ENCODE measurements around the gene STAB1.

STAB1 gene

GRCh38 chr3:52461874-52462273 is 33.3 kb upstream of the STAB1 start:
- DNase-seq = no peak

GRCh38 chr3:52463416-52463815 is 31.7 kb upstream of the STAB1 start:
- DNase-seq = no peak

- peak; percentile 28 for DNase-seq
Measured at GRCh38 chr3:52468336-52468735, 26.8 kb upstream of the STAB1 start.

DNA sequence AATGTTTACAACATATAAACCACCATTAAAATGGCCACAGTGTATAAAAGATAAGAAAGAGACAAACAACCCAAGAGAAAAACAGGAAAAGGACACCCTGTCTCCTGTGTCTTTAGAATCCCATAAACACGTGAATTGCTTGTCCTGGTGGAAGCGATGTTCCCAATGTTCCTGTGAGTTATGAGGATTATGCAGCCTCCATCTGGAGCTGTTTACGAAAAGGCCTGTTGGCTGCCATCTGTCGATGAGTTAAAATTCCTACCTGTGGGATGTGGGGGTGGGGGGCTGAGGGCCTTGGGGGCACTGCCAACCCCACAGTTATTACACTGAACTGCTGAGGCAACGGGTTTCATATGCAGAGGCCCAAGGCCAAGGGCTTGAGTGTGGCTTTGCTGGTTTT is 26.1 kb upstream of the STAB1 start:
- peak; percentile 76 for DNase-seq

DNA sequence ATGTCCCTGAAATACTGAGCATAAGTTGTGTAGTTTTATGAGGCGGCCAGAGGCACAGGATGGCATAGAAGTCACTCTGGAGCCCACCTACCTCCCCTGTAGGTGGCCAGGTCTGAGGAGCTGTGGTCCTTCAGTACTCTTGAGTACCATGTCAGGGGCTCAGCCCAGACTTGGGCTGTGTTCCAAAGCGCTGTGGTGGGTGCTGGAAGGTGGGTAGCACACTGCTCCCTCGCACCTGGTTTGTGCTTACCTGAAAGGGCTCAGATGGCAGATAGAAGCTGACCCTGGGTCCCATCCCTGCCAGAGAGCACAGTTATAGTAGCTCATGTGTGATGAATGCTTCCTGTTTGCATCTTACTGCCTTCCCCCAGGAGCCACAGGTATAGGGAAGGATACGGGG is 24.2 kb upstream of the STAB1 start:
- no peak for DNase-seq

DNA sequence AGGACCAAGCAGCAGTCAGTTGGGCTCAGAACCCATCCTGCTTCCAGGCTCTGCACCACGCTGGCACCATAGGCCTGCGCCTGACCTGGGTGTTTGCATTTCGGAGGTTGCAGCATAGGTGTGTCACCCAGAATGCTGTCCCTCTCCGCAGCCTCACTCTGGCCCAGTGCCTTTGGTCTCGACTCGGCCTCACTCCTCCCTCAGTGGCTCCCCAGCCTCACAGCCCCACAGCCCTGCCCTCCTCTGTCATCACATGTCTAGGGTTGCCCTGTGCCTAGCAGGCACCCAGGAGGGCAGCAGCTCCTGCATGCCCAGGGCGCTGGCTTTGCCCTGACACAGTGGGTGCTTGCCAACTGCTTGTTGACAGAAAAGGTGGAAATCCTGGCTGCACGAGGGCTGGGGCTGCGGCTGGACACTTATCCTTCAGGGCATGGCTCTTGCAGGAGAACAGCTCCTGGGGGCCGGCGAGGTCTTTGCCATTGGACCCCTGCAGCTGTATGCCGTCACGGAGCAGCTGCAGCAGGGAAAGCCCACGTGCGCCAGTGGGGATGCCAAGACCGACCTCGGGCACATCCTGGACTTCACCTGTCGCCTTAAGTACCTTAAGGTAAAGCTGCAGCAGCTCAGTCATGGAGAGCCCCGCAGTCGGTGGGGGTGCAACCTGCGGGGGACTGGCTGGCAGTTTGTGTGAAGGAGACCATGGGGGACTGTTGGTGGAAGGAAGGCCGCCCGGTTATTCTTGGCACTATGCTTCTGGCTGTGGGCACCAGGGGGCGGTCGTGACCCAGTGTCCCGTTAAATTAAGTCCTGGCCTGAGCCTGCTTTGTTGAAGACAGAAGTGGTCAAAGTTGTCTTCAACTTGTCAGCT is 23.5 kb upstream of the STAB1 start:
- DNase-seq = no peak

DNA sequence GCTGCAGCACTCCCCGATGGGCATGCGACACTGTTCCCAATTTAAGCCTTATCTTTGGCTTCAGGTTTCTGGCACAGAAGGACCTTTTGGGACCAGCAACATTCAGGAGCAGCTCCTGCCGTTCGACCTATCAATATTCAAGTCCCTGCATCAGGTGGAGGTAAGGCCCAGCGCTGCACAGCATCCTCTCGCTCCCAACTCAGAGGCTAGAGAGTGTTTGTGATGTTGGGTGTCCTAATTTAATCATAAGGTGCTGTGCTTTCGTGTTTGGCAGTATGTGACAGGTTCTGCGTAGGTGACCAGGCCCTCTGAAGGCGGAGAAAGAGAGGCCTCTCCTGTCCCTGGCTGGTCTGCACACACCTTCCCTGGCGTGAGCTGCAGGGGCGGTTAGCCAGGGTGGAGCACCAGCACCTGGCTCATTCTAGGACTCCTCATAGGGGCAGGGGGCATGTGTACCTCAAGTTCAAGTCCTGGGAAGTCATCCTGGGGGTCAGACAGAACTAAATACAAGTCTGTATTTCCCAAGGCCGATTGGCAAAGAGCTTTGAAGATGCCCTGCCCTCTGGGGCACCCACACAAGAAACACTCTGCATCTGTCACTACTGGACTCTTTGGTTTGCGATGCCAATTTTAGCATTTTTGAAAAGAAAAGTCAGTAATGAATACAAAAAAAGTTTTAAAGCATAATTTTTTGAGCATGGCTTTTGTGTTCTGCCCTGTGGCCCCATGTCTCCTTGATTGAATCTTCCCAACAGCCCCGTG is 22.7 kb upstream of the STAB1 start:
- DNase-seq = no peak

GRCh38 chr3:52473026-52473425 is 22.1 kb upstream of the STAB1 start:
- no peak for DNase-seq

DNA sequence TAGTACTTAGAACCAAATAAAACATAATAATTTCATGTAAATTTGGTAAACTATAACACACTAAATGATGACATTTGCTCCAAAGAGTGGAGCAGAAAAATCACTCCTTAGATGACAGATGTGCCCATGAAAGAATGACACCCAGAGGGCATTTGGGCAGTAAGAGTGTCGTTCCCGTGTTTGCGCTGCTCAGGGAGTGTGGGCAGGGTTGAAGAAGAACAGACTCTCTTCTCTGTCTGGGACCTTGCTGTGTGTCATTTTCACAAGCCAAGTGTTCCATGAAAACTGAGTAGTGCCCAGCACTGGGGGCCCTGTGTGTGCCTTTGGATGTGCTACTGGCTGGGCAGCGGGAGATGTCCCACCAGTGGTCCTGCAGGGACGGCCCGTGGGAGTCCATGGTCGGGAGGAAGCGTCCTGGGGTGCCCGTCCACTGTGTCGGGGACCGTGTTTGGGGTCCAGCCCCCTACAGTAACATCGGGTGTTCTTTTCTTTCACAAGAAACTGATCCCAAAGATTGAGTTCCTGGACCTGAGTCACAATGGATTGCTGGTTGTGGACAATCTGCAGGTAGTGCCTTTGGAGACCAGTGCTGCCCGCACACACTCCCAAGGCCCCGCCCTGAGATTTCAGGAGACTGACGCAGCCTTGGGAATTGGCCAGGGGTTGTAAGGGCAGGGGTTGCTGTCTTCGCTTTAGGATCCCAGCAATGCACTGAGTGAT is 17.9 kb upstream of the STAB1 start:
- DNase-seq = no peak

- no peak for DNase-seq
Measured at GRCh38 chr3:52477796-52478095, 17.4 kb upstream of the STAB1 start.

DNA sequence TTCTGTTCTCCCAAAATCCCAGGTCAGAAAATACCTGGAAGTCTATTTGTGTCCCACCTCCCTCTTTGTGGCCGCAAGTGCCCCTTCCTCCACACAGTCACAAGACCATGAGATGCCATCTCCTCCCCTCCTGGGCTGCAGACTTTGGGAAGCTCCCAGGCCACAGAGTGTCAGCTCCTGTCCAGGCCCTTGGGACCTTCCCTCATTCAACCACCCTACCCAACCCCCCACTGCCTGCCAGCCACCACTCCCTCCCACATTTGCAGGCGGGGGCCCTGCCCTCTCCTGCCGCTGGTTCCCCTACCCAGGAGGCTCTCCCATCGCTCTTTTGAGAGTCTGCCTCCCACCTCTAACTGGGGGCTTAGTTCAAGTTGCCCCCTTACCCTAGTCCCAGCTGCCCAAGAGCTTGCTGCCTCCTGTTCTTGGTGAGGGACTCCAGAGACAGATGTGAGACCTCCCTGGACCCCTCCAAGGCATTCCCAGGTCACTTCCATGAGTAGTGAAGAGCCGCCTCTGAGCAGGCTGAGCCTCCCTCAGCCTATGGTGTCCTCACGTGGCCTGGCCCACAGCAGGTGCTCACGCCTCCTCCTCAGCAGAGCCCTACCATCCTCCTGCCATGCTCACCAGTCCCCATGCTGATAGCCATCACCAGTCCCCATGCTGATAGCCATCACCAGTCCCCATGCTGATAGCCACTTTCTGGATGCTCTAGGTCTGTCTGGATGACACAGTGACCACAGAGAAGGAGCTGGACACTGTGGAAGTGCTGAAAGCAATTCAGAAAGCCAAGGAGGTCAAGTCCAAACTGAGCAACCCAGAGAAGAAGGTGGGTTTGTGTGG is 15.9 kb upstream of the STAB1 start:
- no peak for DNase-seq

GRCh38 chr3:52479877-52480575 is 15.1 kb upstream of the STAB1 start:
- DNase-seq = no peak

DNA sequence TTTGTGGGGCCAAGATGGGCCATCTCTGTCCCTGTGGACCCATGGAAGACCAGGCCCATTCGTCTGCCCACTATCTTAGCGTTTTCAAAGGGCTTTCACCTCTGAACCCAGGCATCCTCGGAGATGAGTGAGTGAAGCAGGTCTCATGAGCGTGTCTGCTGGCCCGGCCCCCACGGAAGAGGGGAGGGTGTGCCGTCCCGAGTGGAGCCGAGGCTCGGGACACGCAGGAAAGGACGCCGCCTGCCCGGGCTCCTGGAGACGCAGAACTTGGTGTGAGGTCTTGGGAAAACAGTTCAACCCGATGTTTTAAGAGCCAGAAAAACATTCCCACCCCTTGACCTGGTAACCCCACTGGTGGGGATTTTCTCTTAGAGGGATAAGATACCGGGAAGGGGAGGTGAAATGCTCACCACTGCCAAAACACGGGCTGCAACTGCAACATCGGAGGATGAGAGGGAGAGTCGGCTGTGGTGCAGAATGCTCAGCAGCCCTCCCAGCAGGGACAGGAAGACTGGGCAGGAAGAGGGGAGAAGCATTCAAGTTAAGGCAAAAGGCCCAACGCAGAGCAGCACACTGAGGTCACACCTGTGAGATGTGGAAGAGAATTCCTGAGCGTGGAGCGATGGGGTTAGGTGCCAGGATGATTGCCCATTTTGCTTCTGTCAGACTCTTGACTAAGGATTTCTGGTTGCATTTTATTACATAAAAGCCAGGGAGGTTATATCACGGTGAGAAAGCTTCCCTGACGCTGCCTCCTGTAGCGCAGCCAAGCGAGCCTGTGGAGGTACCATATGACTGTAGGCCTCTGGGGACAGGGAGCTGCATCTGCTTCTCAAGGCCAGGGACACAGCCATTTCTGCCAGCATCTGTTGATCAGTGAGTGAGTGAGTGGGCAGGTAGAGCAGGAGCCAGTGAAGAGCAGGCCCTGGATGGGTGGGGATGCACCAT is 14.1 kb upstream of the STAB1 start:
- peak; percentile 71 for DNase-seq

DNA sequence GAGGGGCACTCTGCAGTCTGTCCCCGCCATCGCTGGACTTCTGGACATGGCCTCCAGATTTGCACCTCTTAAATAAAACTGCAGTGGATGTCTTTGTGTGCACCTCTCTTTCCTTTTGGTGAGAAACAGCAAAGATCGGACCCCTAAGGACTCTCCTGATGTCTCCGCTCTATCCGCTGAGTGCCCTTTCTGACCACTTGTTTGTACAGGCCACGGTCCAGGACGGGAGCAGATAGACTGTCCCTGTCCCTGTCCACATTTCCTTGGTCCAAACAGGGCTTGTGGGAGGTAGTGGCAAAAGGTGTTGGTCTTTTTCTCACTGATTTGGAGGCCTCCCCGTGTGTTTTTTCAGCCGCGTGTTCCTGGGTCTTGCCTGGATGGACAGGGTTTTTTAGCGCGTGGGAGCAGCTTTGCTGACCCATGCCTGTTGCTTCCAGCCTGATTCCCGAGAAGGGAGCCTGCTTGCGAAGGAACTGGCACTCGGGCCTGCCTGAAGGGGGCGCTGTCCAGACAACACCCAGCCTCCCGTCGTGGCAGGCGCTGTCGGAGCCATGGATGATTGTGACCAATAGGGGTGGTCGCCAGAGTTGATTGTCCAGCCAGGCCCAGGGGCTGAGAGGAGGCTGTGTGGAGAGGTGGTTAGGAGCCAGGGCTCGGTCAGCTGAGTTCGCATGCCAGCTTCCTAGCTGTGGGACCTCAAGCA is 13.2 kb upstream of the STAB1 start:
- DNase-seq = no peak

DNA sequence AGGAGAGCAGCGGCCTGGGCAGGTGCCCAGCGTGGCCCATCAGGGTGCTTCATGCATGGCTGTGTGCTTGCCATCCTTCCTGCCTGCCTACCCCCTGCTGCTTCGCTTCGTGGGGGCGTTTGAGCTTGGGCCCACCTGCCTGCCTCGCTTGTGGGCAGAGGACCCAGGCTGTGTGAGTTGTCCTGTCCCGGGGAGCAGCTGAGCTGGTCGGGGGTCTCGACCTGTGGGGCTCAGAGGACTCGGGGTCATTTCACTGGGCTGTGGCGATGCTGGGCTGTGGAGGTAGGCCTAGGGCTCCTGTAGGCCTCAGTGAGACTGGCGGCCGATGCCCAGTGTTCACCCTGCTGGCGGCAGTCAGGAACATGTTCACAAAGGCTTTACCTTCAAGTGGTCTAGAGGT is 12.1 kb upstream of the STAB1 start:
- DNase-seq = no peak

DNA sequence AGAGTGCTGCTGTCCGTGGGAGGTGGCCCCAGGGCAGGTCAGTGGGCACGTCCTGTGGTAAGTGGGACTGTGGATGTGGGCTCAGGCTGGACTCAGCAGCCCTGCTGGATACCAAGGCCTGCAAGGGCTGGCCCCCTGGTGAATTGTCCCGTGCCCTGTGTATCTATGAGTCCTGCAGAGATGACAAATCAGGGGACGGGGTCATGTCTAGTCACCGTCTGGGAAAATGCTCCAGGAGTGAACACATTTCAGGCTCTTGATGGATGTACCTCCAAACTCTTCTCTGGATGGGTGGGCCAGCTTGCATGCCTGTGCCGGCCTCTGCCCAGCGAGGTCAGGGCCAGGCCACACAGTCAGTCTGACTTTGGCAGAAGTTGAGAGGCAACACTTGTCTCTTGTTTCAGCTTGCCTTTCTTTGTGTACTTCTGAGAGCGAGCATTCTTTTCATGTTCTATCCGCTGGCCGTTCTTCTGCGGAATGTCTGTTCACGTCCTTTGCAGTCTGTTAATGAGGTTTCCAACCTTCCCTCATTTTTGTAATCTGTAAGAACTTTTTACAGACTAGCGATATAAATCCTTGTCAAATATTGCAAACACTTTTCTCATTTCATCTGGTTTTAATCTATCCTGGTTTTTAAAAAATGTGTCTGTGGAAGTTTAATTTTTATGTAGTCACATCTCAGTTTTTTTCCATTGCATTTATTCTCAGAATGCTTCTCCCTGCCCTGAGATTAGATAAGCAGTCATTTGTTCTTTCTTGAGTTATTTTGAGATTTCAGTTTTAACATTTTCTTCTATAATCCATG is 11.4 kb upstream of the STAB1 start:
- no peak for DNase-seq

DNA sequence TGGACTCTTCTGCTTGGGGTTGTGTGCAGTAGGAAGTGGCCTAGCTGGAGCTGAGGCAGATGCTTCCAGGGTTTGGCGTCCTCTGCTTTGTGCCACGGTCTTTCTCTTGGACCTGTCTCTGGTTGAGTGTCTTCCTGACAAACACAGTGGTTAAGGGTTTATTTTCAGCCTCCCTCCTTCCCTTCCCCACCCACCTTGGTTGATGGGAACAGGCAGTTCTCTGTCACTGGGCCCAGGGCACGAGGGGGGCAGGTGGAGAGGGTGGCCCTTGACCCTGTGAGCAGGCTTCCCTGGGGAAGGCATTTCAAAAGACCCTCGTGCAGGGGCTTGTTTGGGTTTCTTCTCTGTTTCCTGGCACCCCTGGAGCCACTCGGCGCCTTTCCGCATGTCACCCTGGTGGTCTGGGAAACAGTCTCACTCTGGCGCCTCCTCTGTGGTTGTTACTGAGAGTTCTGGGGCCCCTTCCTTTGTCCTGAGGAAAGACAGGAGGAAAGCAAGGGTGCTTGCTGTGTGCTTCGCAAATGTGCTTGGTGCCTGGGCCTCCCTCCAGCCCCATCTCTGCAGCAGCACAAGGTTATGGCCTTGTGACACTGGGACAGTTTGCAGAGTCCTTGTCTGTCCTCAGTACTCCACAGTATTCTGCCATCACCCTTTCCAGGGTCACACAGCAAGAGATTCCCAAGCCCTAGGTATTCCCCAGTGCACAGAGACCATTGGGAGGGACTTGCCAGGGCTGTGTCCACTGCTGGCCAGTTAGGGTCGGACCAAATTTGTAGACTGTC is 10.3 kb upstream of the STAB1 start:
- DNase-seq = no peak

- no peak for DNase-seq
Measured at GRCh38 chr3:52487050-52487787, 7.9 kb upstream of the STAB1 start.

Measured in NCI-H2171 (cell line).